ENCODE results near the gene TMEM97. TPM values are rescaled to one million over a fixed set of nuclear protein-coding genes. Genes with fewer than 3 reads are reported as not detected.

Gene TMEM97
- total and polyA plus RNA-seq, 4 donors = 23.5 to 62.6 (median 38.8) TPM

DNA sequence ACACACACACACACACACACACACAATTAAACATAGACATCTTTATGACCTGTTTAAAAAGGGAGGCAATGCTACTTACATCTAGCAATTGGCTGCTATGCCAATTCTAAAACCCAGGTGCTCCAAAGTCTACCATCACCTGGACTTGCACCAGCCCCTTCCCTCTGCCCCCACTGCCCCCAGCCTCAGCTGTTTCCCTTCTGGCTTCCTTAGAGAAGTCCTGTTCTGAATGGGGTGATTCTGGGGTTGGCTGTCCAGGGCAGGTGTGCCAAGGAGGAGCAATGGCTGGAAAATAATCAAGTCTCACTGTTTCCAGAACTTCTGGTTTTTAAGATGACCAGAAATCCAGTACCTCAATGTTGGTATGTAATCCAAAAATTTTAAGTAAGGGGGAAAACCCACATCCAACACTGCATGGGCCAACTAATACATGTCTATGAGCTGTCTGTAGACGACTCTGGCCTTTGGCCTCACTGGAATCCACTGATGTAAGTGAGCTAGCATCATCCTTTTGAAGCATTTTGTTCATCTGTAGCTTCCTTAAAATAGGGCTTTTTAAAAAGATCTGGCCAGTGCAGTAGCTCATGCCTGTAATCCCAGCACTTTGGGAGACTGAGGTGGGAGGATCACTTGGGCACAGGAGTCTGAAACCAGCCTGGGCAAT is 14.2 kb downstream of the TMEM97 start:
- 78 to 79% methylated on average over 1 of the region's 1 CpG for WGBS, 2 donors
- ATAC-seq (ENCODE audit: insufficient read depth, low FRiP score) = no peak
- Histone ChIP-seq H3K4me1 (ENCODE audit: control insufficient read depth in 5 of 5, insufficient read depth in 5 of 5, low read length in 5 of 5) (peaks cover 0 to 24% (median 6%) of the 10 kb centered on the region in 5 donors), H3K9me3 (ENCODE audit: control insufficient read depth in 4 of 4, insufficient read depth in 3 of 4, low read length in 3 of 4) (no peaks in the 10 kb centered on the region), H3K36me3 (ENCODE audit: control insufficient read depth in 4 of 4, insufficient read depth in 4 of 4, low read length in 4 of 4) (peaks cover 5 to 21% (median 13%) of the 10 kb centered on the region in 4 donors), H3K9ac (ENCODE audit: insufficient read depth in 1 of 2, low read length in 2 of 2) (no peak overlapping the region), H3K27me3 (ENCODE audit: control insufficient read depth in 3 of 3, insufficient read depth in 3 of 3, low read length in 2 of 3) (no peaks in the 10 kb centered on the region), H3K27ac (ENCODE audit: low read depth in 1 of 2, low read length in 1 of 2) (no peak overlapping the region), H3K4me3 (no peak overlapping the region)
- no peak for DNase-seq
- TF ChIP-seq, protein P1, sequence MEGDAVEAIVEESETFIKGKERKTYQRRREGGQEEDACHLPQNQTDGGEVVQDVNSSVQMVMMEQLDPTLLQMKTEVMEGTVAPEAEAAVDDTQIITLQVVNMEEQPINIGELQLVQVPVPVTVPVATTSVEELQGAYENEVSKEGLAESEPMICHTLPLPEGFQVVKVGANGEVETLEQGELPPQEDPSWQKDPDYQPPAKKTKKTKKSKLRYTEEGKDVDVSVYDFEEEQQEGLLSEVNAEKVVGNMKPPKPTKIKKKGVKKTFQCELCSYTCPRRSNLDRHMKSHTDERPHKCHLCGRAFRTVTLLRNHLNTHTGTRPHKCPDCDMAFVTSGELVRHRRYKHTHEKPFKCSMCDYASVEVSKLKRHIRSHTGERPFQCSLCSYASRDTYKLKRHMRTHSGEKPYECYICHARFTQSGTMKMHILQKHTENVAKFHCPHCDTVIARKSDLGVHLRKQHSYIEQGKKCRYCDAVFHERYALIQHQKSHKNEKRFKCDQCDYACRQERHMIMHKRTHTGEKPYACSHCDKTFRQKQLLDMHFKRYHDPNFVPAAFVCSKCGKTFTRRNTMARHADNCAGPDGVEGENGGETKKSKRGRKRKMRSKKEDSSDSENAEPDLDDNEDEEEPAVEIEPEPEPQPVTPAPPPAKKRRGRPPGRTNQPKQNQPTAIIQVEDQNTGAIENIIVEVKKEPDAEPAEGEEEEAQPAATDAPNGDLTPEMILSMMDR (IDR thresholded peaks at IDR 0.05; ENCODE audit: control extremely low read depth, extremely low read depth) = no peak

DNA sequence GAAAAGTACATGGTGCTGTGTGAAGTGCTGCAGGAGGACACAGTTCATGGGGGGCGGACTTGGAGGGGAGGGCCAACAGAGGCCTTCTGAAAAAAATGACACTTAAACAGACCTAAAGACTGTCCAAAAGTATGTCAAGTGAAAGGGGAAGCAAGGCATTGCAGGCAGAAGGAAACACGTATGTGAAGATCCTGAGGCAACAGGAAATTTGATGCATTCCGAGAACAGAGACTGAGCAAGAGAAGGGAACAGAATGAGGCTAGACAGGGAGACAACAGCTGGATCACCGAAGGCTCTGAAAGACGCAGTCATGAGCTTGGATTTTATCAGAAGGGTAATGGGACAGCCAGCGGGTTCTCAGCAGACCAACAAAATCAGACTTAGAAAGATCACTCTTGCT is 15.2 kb downstream of the TMEM97 start:
- peak overlapping the region in 1 of 2 donors; percentile 88 for H3K9ac ChIP-seq (ENCODE audit: insufficient read depth in 1 of 2, low read length in 2 of 2)
- DNase-seq (peak in 1 of 3 donors; percentile 10), ATAC-seq (ENCODE audit: insufficient read depth, low FRiP score) (no peak)
- TF ChIP-seq, protein P1 (IDR thresholded peaks at IDR 0.05; ENCODE audit: control extremely low read depth, extremely low read depth) = no peak
- H3K4me3 ChIP-seq = no peak overlapping the region
- WGBS, 2 donors = 44 to 45% methylated on average over 6 of the region's 6 CpGs
- peaks cover 3 to 16% (median 13%) of the 10 kb centered on the region in 4 donors for H3K36me3 ChIP-seq (ENCODE audit: control insufficient read depth in 4 of 4, insufficient read depth in 4 of 4, low read length in 4 of 4)
- H3K4me1 ChIP-seq (ENCODE audit: control insufficient read depth in 5 of 5, insufficient read depth in 5 of 5, low read length in 5 of 5) = peaks cover under 1 to 24% (median 6%) of the 10 kb centered on the region in 5 donors
- H3K27me3 ChIP-seq (ENCODE audit: control insufficient read depth in 3 of 3, insufficient read depth in 3 of 3, low read length in 2 of 3) = no peaks in the 10 kb centered on the region
- H3K27ac ChIP-seq (ENCODE audit: low read depth in 1 of 2, low read length in 1 of 2) = peak overlapping the region in 1 of 2 donors; percentile 18
- no peaks in the 10 kb centered on the region for H3K9me3 ChIP-seq (ENCODE audit: control insufficient read depth in 4 of 4, insufficient read depth in 3 of 4, low read length in 3 of 4)

DNA sequence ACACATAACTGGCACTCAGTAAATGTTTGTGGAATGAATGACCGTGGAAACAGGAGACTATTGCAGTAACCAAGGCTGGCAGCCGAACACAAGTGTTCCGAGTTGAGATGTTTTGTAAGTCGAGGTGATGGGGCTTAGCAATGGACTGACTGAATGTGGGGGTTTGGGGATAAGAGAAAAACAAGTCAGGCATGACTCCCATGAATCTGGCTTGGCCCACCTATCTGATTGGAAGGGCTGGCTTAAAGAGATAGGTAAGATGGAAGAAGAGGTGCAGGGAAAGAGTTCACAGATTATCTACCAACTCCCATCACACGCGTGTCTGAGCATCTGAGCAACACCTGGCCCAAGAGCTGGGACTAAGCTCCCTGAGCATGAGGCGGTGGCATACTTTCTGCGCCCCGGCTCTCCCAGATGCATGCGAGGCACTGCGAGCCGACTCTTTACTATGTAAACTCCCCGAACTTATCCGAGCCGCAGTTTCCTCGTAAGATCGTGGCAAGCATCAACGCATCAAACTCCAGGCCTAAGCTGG is 15.7 kb downstream of the TMEM97 start:
- 9 to 11% methylated on average over 18 of the region's 18 CpGs for WGBS, 2 donors
- Histone ChIP-seq H3K9ac (ENCODE audit: insufficient read depth in 1 of 2, low read length in 2 of 2) (peak overlapping the region; percentile 88 to 97), H3K4me3 (peak overlapping the region; percentile 83), H3K9me3 (ENCODE audit: control insufficient read depth in 4 of 4, insufficient read depth in 3 of 4, low read length in 3 of 4) (no peaks in the 10 kb centered on the region), H3K36me3 (ENCODE audit: control insufficient read depth in 4 of 4, insufficient read depth in 4 of 4, low read length in 4 of 4) (peaks cover 0 to 18% (median 10%) of the 10 kb centered on the region in 4 donors), H3K27ac (ENCODE audit: low read depth in 1 of 2, low read length in 1 of 2) (peak overlapping the region; percentile 89 to 91), H3K27me3 (ENCODE audit: control insufficient read depth in 3 of 3, insufficient read depth in 3 of 3, low read length in 2 of 3) (no peaks in the 10 kb centered on the region), H3K4me1 (ENCODE audit: control insufficient read depth in 5 of 5, insufficient read depth in 5 of 5, low read length in 5 of 5) (peaks cover 4 to 24% (median 6%) of the 10 kb centered on the region in 5 donors)
- no peak for DNase-seq
- TF ChIP-seq, protein P1 (IDR thresholded peaks at IDR 0.05; ENCODE audit: control extremely low read depth, extremely low read depth) = no peak
- no peak for ATAC-seq (ENCODE audit: insufficient read depth, low FRiP score)

All from lung (tissue), 12 donors.